ENCODE results near the gene RAB29.

RAB29 gene

GRCh38 chr1:205769641-205770365 lies 5.5 kb downstream of the RAB29 start:
- TF ChIP-seq L3MBTL2 (conservative IDR thresholded peaks at IDR 0.05) (no peak), NFRKB (IDR thresholded peaks at IDR 0.05) (no peak), BHLHE40 (IDR thresholded peaks at IDR 0.05; ENCODE audit: borderline replicate concordance) (no peak)
- ChIA-PET CTCF (no interaction called here), POLR2A (interaction anchor here (0.9 kb wide), 1 partner anchor 42 kb away, joined by 3 read pairs; no protein-coding TSS in a partner anchor)
- DNase-seq (ENCODE audit: extremely low spot score) = no peak

- no peak for TF ChIP-seq BHLHE40 (IDR thresholded peaks at IDR 0.05; ENCODE audit: borderline replicate concordance)
- no peak for TF ChIP-seq L3MBTL2 (conservative IDR thresholded peaks at IDR 0.05)
- no peak for TF ChIP-seq FOXK2 (IDR thresholded peaks at IDR 0.05)
- no peak for TF ChIP-seq CTBP1 (IDR thresholded peaks at IDR 0.05; ENCODE audit: borderline replicate concordance)
- TF ChIP-seq TARDBP (IDR thresholded peaks at IDR 0.05) = no peak
- no peak for TF ChIP-seq ZNF384 (IDR thresholded peaks at IDR 0.05)
- TF ChIP-seq SUZ12 (IDR thresholded peaks at IDR 0.05) = no peak
- TF ChIP-seq HDGF (IDR thresholded peaks at IDR 0.05; ENCODE audit: borderline replicate concordance) = no peak
- no peak for TF ChIP-seq NFRKB (IDR thresholded peaks at IDR 0.05)
- TF ChIP-seq ELF4 (IDR thresholded peaks at IDR 0.05) = no peak
- no peak for TF ChIP-seq FOXA1 (IDR thresholded peaks at IDR 0.05)
- TF ChIP-seq LEF1 (IDR thresholded peaks at IDR 0.05; ENCODE audit: borderline replicate concordance) = no peak
- TF ChIP-seq SP1 (IDR thresholded peaks at IDR 0.05) = no peak
- TF ChIP-seq ARNT (IDR thresholded peaks at IDR 0.05) = no peak
- no peak for TF ChIP-seq PKNOX1 (IDR thresholded peaks at IDR 0.05)
- TF ChIP-seq FOXM1 (IDR thresholded peaks at IDR 0.05; ENCODE audit: borderline replicate concordance) = no peak
- POLR2A ChIA-PET = interaction anchor here (0.7 kb wide), 1 partner anchor 43 kb away, joined by 3 read pairs; no protein-coding TSS in a partner anchor
- CTCF ChIA-PET = no interaction called here
- no peak for DNase-seq (ENCODE audit: extremely low spot score)
Observed at GRCh38 chr1:205767248-205767647, 8.0 kb downstream of the RAB29 start.

- TF ChIP-seq CTBP1 (IDR thresholded peaks at IDR 0.05; ENCODE audit: borderline replicate concordance) = no peak
- no peak for TF ChIP-seq FOXM1 (IDR thresholded peaks at IDR 0.05; ENCODE audit: borderline replicate concordance)
- TF ChIP-seq BHLHE40 (IDR thresholded peaks at IDR 0.05; ENCODE audit: borderline replicate concordance) = no peak
- no peak for TF ChIP-seq SUZ12 (IDR thresholded peaks at IDR 0.05)
- no peak for TF ChIP-seq HDGF (IDR thresholded peaks at IDR 0.05; ENCODE audit: borderline replicate concordance)
- TF ChIP-seq SP1 (IDR thresholded peaks at IDR 0.05) = no peak
- TF ChIP-seq TARDBP (IDR thresholded peaks at IDR 0.05) = no peak
- TF ChIP-seq ELF4 (IDR thresholded peaks at IDR 0.05) = no peak
- TF ChIP-seq ZNF384 (IDR thresholded peaks at IDR 0.05) = no peak
- no peak for TF ChIP-seq PKNOX1 (IDR thresholded peaks at IDR 0.05)
- TF ChIP-seq ARNT (IDR thresholded peaks at IDR 0.05) = no peak
- no peak for TF ChIP-seq FOXK2 (IDR thresholded peaks at IDR 0.05)
- ChIA-PET POLR2A (interaction anchor here (1.0 kb wide), 1 partner anchor 17 kb away, joined by 3 read pairs; no protein-coding TSS in a partner anchor), CTCF (no interaction called here)
- DNase-seq (ENCODE audit: extremely low spot score) = no peak
Observed at GRCh38 chr1:205766570-205766969, 8.7 kb downstream of the RAB29 start.

GRCh38 chr1:205766038-205766437 lies 9.2 kb downstream of the RAB29 start:
- DNase-seq (ENCODE audit: extremely low spot score) = no peak
- POLR2A ChIA-PET = interaction anchor here (1.0 kb wide), 1 partner anchor 17 kb away, joined by 3 read pairs; no protein-coding TSS in a partner anchor
- CTCF ChIA-PET = no interaction called here
- TF ChIP-seq LEF1 (IDR thresholded peaks at IDR 0.05; ENCODE audit: borderline replicate concordance) (no peak), FOXK2 (IDR thresholded peaks at IDR 0.05) (no peak), L3MBTL2 (conservative IDR thresholded peaks at IDR 0.05) (no peak)

- TF ChIP-seq FOXA1 (IDR thresholded peaks at IDR 0.05) (no peak), BHLHE40 (IDR thresholded peaks at IDR 0.05; ENCODE audit: borderline replicate concordance) (no peak), SUZ12 (IDR thresholded peaks at IDR 0.05) (no peak), FOXK2 (IDR thresholded peaks at IDR 0.05) (no peak), ELF4 (IDR thresholded peaks at IDR 0.05) (no peak), NFRKB (IDR thresholded peaks at IDR 0.05) (no peak), HDGF (IDR thresholded peaks at IDR 0.05; ENCODE audit: borderline replicate concordance) (no peak), FOXM1 (IDR thresholded peaks at IDR 0.05; ENCODE audit: borderline replicate concordance) (no peak; the same call in 1 of the 2 replicates)
- DNase-seq (ENCODE audit: extremely low spot score) = no peak
- CTCF ChIA-PET = interaction anchor here (1.1 kb wide), 1 partner anchor 213 kb away, joined by 3 read pairs; no protein-coding TSS in a partner anchor
- POLR2A ChIA-PET = no interaction called here
Observed at GRCh38 chr1:205764578-205764977, 10.7 kb downstream of the RAB29 start.

- no peak for TF ChIP-seq L3MBTL2 (conservative IDR thresholded peaks at IDR 0.05)
- TF ChIP-seq FOXA1 (IDR thresholded peaks at IDR 0.05) = no peak
- TF ChIP-seq FOXK2 (IDR thresholded peaks at IDR 0.05) = no peak
- TF ChIP-seq SUZ12 (IDR thresholded peaks at IDR 0.05) = no peak
- TF ChIP-seq NFRKB (IDR thresholded peaks at IDR 0.05) = no peak
- TF ChIP-seq ELF4 (IDR thresholded peaks at IDR 0.05) = no peak
- no peak for TF ChIP-seq ARNT (IDR thresholded peaks at IDR 0.05)
- no peak for TF ChIP-seq PKNOX1 (IDR thresholded peaks at IDR 0.05)
- no peak for TF ChIP-seq SP1 (IDR thresholded peaks at IDR 0.05)
- no peak for TF ChIP-seq CTBP1 (IDR thresholded peaks at IDR 0.05; ENCODE audit: borderline replicate concordance)
- TF ChIP-seq BHLHE40 (IDR thresholded peaks at IDR 0.05; ENCODE audit: borderline replicate concordance) = no peak
- TF ChIP-seq LEF1 (IDR thresholded peaks at IDR 0.05; ENCODE audit: borderline replicate concordance) = no peak
- TF ChIP-seq TARDBP (IDR thresholded peaks at IDR 0.05) = no peak
- no peak for TF ChIP-seq ZNF384 (IDR thresholded peaks at IDR 0.05)
- no peak for TF ChIP-seq FOXM1 (IDR thresholded peaks at IDR 0.05; ENCODE audit: borderline replicate concordance)
- TF ChIP-seq HDGF (IDR thresholded peaks at IDR 0.05; ENCODE audit: borderline replicate concordance) = no peak
- ChIA-PET POLR2A (interaction anchor here (0.6 kb wide), 1 partner anchor 15 kb away, joined by 3 read pairs; no protein-coding TSS in a partner anchor), CTCF (no interaction called here)
- no peak for DNase-seq (ENCODE audit: extremely low spot score)
Observed at GRCh38 chr1:205763980-205764379, 11.3 kb downstream of the RAB29 start.
